HEK293T (cell line): ENCODE results near the gene TRPM2.

Experiments used
- ARNT ChIP-seq: fragments of 450-650 bp; IDR thresholded peaks from 2 replicates; pipeline ENCODE4 v1.6.1; 2017; ENCODE audit warnings: mild to moderate bottlenecking
- CTBP1 ChIP-seq: fragments of 450-650 bp; IDR thresholded peaks from 2 replicates; pipeline ENCODE4 v1.6.1; 2016; ENCODE audit warnings: borderline replicate concordance
- FOXK2 ChIP-seq: fragments of 450-650 bp; IDR thresholded peaks from 2 replicates; pipeline ENCODE4 v1.6.1; 2016; ENCODE audit warnings: mild to moderate bottlenecking
- FOXM1 ChIP-seq: fragments of 450-650 bp; IDR thresholded peaks from 2 replicates; pipeline ENCODE4 v1.6.1; 2017; ENCODE audit warnings: mild to moderate bottlenecking, borderline replicate concordance
- PKNOX1 ChIP-seq: fragments of 450-650 bp; IDR thresholded peaks from 2 replicates; pipeline ENCODE4 v1.6.1; 2016
- ZNF384 ChIP-seq: fragments of 450-650 bp; IDR thresholded peaks from 2 replicates; pipeline ENCODE4 v1.6.1; 2016

GRCh38 chr21:44445145-44445812, 91.9 kb downstream of the TRPM2 start:
- TF ChIP-seq ZNF384 (no peak), FOXM1 (no peak), FOXK2 (no peak), ARNT (no peak), PKNOX1 (no peak), CTBP1 (no peak)
